Activated T-cell treated with anti-CD3 and anti-CD28 coated beads, Interleukin-2, amount 50 U/mL, for 48 hours (primary cell): ENCODE data around the gene USH2A.

Experiments
- DNase-seq, 2 experiments: peaks; one replicate each; pipeline ENCODE4 v3.0.0-alpha.2; 2020

Gene USH2A

GRCh38 chr1:215631489-215631888 is 791.8 kb downstream of the USH2A start:
- no peak for DNase-seq

- DNase-seq = no peak
Measured at GRCh38 chr1:215631040-215631439, 792.2 kb downstream of the USH2A start.

GRCh38 chr1:215625949-215626348 is 797.3 kb downstream of the USH2A start:
- DNase-seq = no peak

GRCh38 chr1:215623162-215623561 is 800.1 kb downstream of the USH2A start:
- DNase-seq = no peak

- DNase-seq = no peak
Measured at GRCh38 chr1:215617979-215618378, 805.3 kb downstream of the USH2A start.

GRCh38 chr1:215612391-215612790 is 810.9 kb downstream of the USH2A start:
- DNase-seq = no peak

- no peak for DNase-seq
Measured at GRCh38 chr1:215608646-215609045, 814.6 kb downstream of the USH2A start.

- DNase-seq = no peak
Measured at GRCh38 chr1:215607412-215607811, 815.8 kb downstream of the USH2A start.

- no peak for DNase-seq
Measured at GRCh38 chr1:215606564-215607168, 816.6 kb downstream of the USH2A start.

GRCh38 chr1:215606036-215606435 is 817.2 kb downstream of the USH2A start:
- no peak for DNase-seq

GRCh38 chr1:215605011-215605621 is 818.1 kb downstream of the USH2A start:
- no peak for DNase-seq

GRCh38 chr1:215603319-215603718 is 819.9 kb downstream of the USH2A start:
- no peak for DNase-seq

GRCh38 chr1:215601276-215601675 is 822.0 kb downstream of the USH2A start:
- no peak for DNase-seq

GRCh38 chr1:215600867-215601266 is 822.4 kb downstream of the USH2A start:
- DNase-seq = no peak

GRCh38 chr1:215600258-215600792 is 822.9 kb downstream of the USH2A start:
- DNase-seq = no peak

- no peak for DNase-seq
Measured at GRCh38 chr1:215599418-215600074, 823.7 kb downstream of the USH2A start.

GRCh38 chr1:215597961-215598360 is 825.3 kb downstream of the USH2A start:
- DNase-seq = no peak

- DNase-seq = no peak
Measured at GRCh38 chr1:215595231-215595630, 828.0 kb downstream of the USH2A start.

- no peak for DNase-seq
Measured at GRCh38 chr1:215594640-215595039, 828.6 kb downstream of the USH2A start.

- DNase-seq = no peak
Measured at GRCh38 chr1:215590779-215591491, 832.3 kb downstream of the USH2A start.

- no peak for DNase-seq
Measured at GRCh38 chr1:215589650-215590435, 833.4 kb downstream of the USH2A start.

- DNase-seq = no peak
Measured at GRCh38 chr1:215584389-215584788, 838.9 kb downstream of the USH2A start.
